Activated CD8-positive, alpha-beta memory T cell treated with anti-CD3 and anti-CD28 coated beads, Interleukin-2, amount 50 U/mL, for 1 hour (primary cell): ENCODE results near the gene STK40.

Source experiments
- DNase-seq: peaks from one replicate; pipeline ENCODE4 v3.0.0-alpha.2; 2020; ENCODE audit errors: extremely low read depth

Gene STK40

GRCh38 chr1:36343651-36344394 lies 41.9 kb downstream of the STK40 start:
- no peak for DNase-seq

GRCh38 chr1:36342426-36343185 lies 43.1 kb downstream of the STK40 start:
- DNase-seq = no peak

- no peak for DNase-seq
Observed at GRCh38 chr1:36341626-36342320, 44.0 kb downstream of the STK40 start.

- no peak for DNase-seq
Observed at GRCh38 chr1:36339615-36340014, 46.1 kb downstream of the STK40 start.

GRCh38 chr1:36339215-36339614 lies 46.5 kb downstream of the STK40 start:
- DNase-seq = no peak

GRCh38 chr1:36337830-36338229 lies 47.9 kb downstream of the STK40 start:
- DNase-seq = no peak

- no peak for DNase-seq
Observed at GRCh38 chr1:36330940-36331339, 54.8 kb downstream of the STK40 start.

GRCh38 chr1:36329817-36330216 lies 55.9 kb downstream of the STK40 start:
- no peak for DNase-seq

GRCh38 chr1:36328713-36329112 lies 57.0 kb downstream of the STK40 start:
- DNase-seq = no peak

GRCh38 chr1:36328088-36328480 lies 57.6 kb downstream of the STK40 start:
- DNase-seq = no peak

- DNase-seq = no peak
Observed at GRCh38 chr1:36327421-36328087, 58.2 kb downstream of the STK40 start.

- no peak for DNase-seq
Observed at GRCh38 chr1:36326499-36326898, 59.2 kb downstream of the STK40 start.

- no peak for DNase-seq
Observed at GRCh38 chr1:36324353-36324703, 61.4 kb downstream of the STK40 start.

GRCh38 chr1:36323636-36324352 lies 61.9 kb downstream of the STK40 start, which contains the start of gene EVA1B:
EVA1B (minus strand) TSS chr1:36323645; CDS start chr1:36323037, 608 bp downstream.
- DNase-seq = no peak

- DNase-seq = no peak
Observed at GRCh38 chr1:36322786-36323635, 62.7 kb downstream of the STK40 start.

- no peak for DNase-seq
Observed at GRCh38 chr1:36322041-36322785, 63.5 kb downstream of the STK40 start.

GRCh38 chr1:36321119-36321951 lies 64.4 kb downstream of the STK40 start:
- no peak for DNase-seq

- no peak for DNase-seq
Observed at GRCh38 chr1:36320767-36321118, 65.0 kb downstream of the STK40 start.

- no peak for DNase-seq
Observed at GRCh38 chr1:36320291-36320761, 65.4 kb downstream of the STK40 start.
